Mammary epithelial cell (primary cell): ENCODE results near the gene OR2H2.

Experiments
- CTCF ChIP-seq, 2 donors: IDR thresholded peaks in 1 of 2; conservative IDR thresholded peaks in 1 of 2; 2 replicates each; pipeline ENCODE4 v1.5.1; 2011 to 2012; ENCODE audit warnings: inconsistent platforms in 2 of 2, low read length in 2 of 2, mild to moderate bottlenecking in 2 of 2, control low read depth in 1 of 2, low read depth in 1 of 2; ENCODE audit not compliant: insufficient read depth in 1 of 2; ENCODE audit errors: extremely low read depth in 1 of 2
- EZH2 ChIP-seq: IDR thresholded peaks from 2 replicates; pipeline ENCODE4 v1.6.1; 2012; ENCODE audit warnings: low read length, inconsistent platforms, borderline replicate concordance

GRCh38 chr6:29566856-29567255 lies 18.1 kb upstream of the OR2H2 start:
- no peak for TF ChIP-seq CTCF (conservative IDR thresholded peaks at IDR 0.05 in 1 of 2, IDR thresholded peaks at IDR 0.05 in 1 of 2; ENCODE audit: extremely low read depth in 1 of 2, insufficient read depth in 1 of 2, low read depth in 1 of 2, low read length in 2 of 2)
- no peak for TF ChIP-seq EZH2
